ENCODE data around the gene ETS1. TPM values are rescaled to one million over a fixed set of nuclear protein-coding genes. Genes with fewer than 3 reads are reported as not detected.
A peak's percentile ranks its signal among the peaks of the same experiment; 100 is the strongest.

ETS1 gene
- total RNA-seq, 1 donor, result 35.5 TPM

DNA sequence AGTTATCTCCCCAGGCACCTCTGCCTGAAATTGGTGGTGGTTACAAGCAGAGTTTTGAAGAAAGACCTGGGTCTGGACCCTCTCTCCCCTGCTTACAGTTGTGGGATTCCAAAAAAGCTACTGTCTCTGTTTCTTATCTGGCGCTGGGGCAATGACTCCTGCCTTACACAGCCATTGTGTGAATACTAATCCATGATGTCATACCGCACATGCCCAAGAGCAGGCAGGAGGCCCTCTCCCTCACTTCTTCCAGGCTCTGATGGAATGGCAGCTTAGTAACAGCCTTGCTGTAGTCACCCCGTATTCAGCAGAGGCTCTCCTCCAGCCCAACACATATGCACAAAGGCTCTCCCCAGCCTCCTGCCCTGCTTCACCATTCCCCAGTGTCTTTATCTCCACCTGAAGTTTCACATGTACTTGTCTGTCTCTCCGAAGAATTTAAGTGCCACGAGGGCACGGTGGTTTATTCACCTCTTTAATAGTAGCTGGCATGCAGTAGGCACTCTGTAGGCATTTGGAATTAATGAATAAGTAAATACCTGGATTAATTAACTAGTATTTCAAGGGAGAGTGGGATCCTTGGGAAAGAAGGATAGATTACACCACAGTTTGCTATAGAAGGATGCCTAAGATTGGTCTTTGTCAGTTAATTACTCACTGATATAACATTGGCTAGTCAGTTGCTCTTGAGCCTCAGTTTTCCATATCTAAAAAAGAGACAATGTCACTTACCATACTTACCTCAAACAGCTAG is 165.6 kb downstream of the ETS1 start:
- DNase-seq (ENCODE audit: low read depth), result peak; percentile 80
- H3K4me3 ChIP-seq (ENCODE audit: low read depth, low read length), result no peak overlapping the region
- TF ChIP-seq CTCF (IDR thresholded peaks at IDR 0.05; ENCODE audit: insufficient read depth, low read length), result no peak

DNA sequence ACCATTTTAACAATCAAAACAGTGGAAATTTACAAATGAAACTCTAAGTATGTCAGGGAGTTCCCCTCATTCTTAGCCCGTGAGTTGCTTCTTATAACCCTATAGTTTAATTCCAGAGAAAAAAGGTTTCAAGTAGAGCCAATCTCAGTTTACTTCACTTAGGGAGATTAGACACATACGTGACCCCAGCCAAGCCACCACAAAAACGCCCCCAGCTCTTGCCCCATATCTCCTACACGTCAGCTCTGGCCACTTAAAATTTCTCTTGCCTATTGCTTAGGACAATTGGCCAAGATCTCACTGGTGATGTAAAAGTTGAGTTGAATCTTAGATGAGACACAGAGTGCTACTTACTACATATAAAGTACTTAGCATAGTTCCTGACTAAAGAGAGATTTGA is 166.4 kb downstream of the ETS1 start:
- peak; percentile 95 for DNase-seq (ENCODE audit: low read depth)
- no peak for TF ChIP-seq CTCF (IDR thresholded peaks at IDR 0.05; ENCODE audit: insufficient read depth, low read length)

DNA sequence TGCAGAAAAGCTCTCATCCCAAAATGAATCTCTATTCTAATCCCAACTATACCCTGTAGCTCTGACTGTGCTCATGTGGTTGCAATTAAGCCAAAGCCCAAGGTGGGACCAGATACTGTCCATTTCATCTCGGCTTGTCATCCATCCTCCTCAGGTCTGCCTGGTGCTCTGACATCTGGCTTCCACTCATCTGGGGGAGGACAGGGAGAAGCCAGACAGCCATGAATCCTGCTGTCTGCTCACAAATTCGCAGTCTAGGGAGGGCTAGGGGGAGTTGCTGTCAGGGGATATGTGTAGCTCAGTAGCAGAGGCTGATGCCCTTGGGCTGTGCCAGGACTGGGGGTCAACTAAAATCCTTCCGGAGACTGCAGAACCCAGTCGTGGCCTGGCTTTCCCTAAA is 167.1 kb downstream of the ETS1 start:
- H3K4me3 ChIP-seq (ENCODE audit: low read depth, low read length), result no peak overlapping the region
- DNase-seq (ENCODE audit: low read depth), result no peak
- no peak for TF ChIP-seq CTCF (IDR thresholded peaks at IDR 0.05; ENCODE audit: insufficient read depth, low read length)

More for the DNA sequence above, 166.4 kb downstream of the ETS1 start:
- H3K4me3 ChIP-seq (ENCODE audit: low read depth, low read length), result no peak overlapping the region

DNA sequence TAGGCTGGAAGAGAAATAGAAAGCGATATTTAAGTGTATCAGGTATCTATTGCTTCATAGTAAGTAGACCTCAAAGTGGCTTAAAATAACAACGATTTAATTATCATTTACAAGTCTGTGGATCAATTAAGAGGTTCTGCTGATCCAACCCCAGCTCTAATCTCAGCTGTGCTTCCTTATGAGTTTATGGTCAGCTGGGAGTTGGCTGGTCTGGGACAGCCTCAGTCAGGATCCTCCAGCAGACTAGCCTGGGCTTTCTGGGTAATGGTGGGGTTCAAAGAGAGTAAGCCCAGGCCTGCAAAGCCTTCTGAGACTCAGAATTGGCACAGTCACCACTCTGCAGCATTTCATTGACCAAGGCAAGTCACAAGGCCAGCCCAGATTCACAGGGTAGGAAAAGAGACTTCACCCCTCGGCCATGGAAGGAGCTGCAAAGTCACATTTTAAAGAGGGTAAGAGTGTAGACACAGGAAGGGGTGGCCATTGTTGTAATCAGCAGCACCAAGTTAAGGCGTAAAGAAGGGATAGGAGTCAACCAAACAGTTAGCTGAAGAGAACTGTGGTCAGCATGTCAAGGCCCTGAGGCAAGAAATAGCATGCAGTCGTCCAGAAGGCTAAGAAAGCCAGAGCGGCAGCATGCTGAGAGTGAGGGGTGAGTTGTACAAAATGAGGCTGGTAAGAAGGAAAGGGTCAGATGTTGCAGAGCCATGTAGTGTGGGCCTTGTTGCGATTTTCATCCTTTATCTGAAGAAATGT is 168.2 kb downstream of the ETS1 start:
- DNase-seq (ENCODE audit: low read depth), result no peak
- no peak for TF ChIP-seq CTCF (IDR thresholded peaks at IDR 0.05; ENCODE audit: insufficient read depth, low read length)

GRCh38 chr11:128417607-128418324 is 169.6 kb downstream of the ETS1 start:
- no peak overlapping the region for H3K4me3 ChIP-seq (ENCODE audit: low read depth, low read length)
- DNase-seq (ENCODE audit: low read depth), result peak; percentile 88
- no peak for TF ChIP-seq CTCF (IDR thresholded peaks at IDR 0.05; ENCODE audit: insufficient read depth, low read length)

More for the DNA sequence above, 168.2 kb downstream of the ETS1 start:
- H3K4me3 ChIP-seq (ENCODE audit: low read depth, low read length), result no peak overlapping the region

- H3K4me3 ChIP-seq (ENCODE audit: low read depth, low read length), result no peak overlapping the region
- TF ChIP-seq CTCF (IDR thresholded peaks at IDR 0.05; ENCODE audit: insufficient read depth, low read length), result no peak
These were observed 170.4 kb downstream of the ETS1 start for GRCh38 chr11:128416976-128417375.

More at GRCh38 chr11:128416976-128417375, 170.4 kb downstream of the ETS1 start:
- DNase-seq (ENCODE audit: low read depth), result no peak

Measured in fibroblast of the aortic adventitia (primary cell).